ENCODE data around the gene ERCC6L2. TPM values are rescaled to one million over a fixed set of nuclear protein-coding genes. Genes with fewer than 3 reads are reported as not detected.

ERCC6L2 gene
- total and polyA plus RNA-seq, 2 of the 4 experiments (the other 2 are of a cell fraction) = 13.0 to 67.6 TPM

GRCh38 chr9:95870352-95870751 is 5.1 kb upstream of the ERCC6L2 start:
- no TSS peak for BruUV-seq (replicated peaks)
- ChIA-PET CTCF (no interaction called here), POLR2A (ENCODE audit: unreplicated experiment) (no interaction called here)
- Histone ChIP-seq H3K4me2 (ENCODE audit: low read depth, low read length) (no peak overlapping the region), H3K36me3 (ENCODE audit: control insufficient read depth, insufficient read depth, low read length) (no peaks in the 10 kb centered on the region; the same call in none of the 2 replicates), H2BK15ac (ENCODE audit: low read depth, low read length) (no peak overlapping the region), H3K4me3 (ENCODE audit: insufficient read depth, low read depth, low read length) (no peak overlapping the region), H3K14ac (replicated peaks; ENCODE audit: low read depth, low read length) (no peak overlapping the region), H3K56ac (ENCODE audit: extremely low read depth, insufficient read depth, low read length) (no peak overlapping the region), H3K9me3 (ENCODE audit: control insufficient read depth, insufficient read depth, low read length) (no peaks in the 10 kb centered on the region), H3K9me1 (ENCODE audit: insufficient read depth, low read length) (no peaks in the 10 kb centered on the region), H3K4ac (ENCODE audit: low read depth, low read length) (no peak overlapping the region), H4K91ac (ENCODE audit: insufficient read depth, low read depth, low read length) (no peak overlapping the region), H3K9ac (ENCODE audit: low read depth, low read length) (no peak overlapping the region), H3K18ac (ENCODE audit: low read depth, low read length) (no peak overlapping the region), H3K27ac (ENCODE audit: insufficient read depth, low read length) (no peak overlapping the region), H3K27me3 (ENCODE audit: control insufficient read depth, insufficient read depth, low read length) (no peaks in the 10 kb centered on the region), H2AK5ac (ENCODE audit: low read depth, low read length) (no peak overlapping the region), H2BK20ac (ENCODE audit: low read depth, low read length) (no peak overlapping the region), H2AK9ac (replicated peaks; ENCODE audit: low read depth, low read length, poor library complexity) (no peak overlapping the region), H2AFZ (replicated peaks; ENCODE audit: low read length, poor library complexity) (no peak overlapping the region), H2BK5ac (ENCODE audit: low read depth, low read length, poor library complexity, severe bottlenecking) (no peak overlapping the region), H3K79me1 (ENCODE audit: low read depth in 1 of 2, low read length in 2 of 2) (peaks cover 6 to 16% of the 10 kb centered on the region in 2 experiments; a peak in 3 of 4 replicates), H4K8ac (ENCODE audit: low read depth in 2 of 2, low read length in 2 of 2) (no peak overlapping the region), H4K20me1 (ENCODE audit: insufficient read depth, low read length) (no peaks in the 10 kb centered on the region), H3K4me1 (ENCODE audit: control insufficient read depth, insufficient read depth, low read length) (peaks cover 2% of the 10 kb centered on the region), H3K23ac (ENCODE audit: low read depth, low read length) (no peak overlapping the region), H4K5ac (ENCODE audit: low read depth, low read length) (no peak overlapping the region), H2BK120ac (ENCODE audit: low read depth, low read length) (no peak overlapping the region)
- dilution Hi-C loops (cut with HindIII; ENCODE audit: low sequenced_read_pairs, unreplicated experiment) (no loop called here), intact Hi-C loops (cut with micrococcal nuclease) (loop anchor here (5.0 kb wide), 1 partner anchor 63 kb away; no protein-coding TSS in a partner anchor), in situ Hi-C loops (cut with MboI; ENCODE audit: low sequenced_read_pairs) (loop anchor here (10.0 kb wide), 1 partner anchor 356 kb away; the partner anchor contains the start of gene PTCH1)
- WGBS, 2 experiments (ENCODE audit: extremely low coverage in 2 of 2, insufficient read length in 1 of 2) = no CpG with 5 or more reads among the region's 1 CpG
- DNase-seq = no peak
- no peak for TF ChIP-seq MXI1 (IDR thresholded peaks at IDR 0.05; ENCODE audit: borderline replicate concordance, low read depth, low read length)
- no peak for TF ChIP-seq RAD21 (IDR thresholded peaks at IDR 0.05; ENCODE audit: low read length)
- no peak for TF ChIP-seq MAZ (IDR thresholded peaks at IDR 0.05; ENCODE audit: borderline replicate concordance, low read depth, low read length)
- no peak for TF ChIP-seq FOS (IDR thresholded peaks at IDR 0.05; ENCODE audit: low read depth, low read length)
- TF ChIP-seq CHD1 (IDR thresholded peaks at IDR 0.05; ENCODE audit: low read depth, low read length) = no peak
- TF ChIP-seq RFX5 (IDR thresholded peaks at IDR 0.05; ENCODE audit: low read depth, low read length) = no peak
- TF ChIP-seq BHLHE40 (IDR thresholded peaks at IDR 0.05; ENCODE audit: low read depth, low read length) = no peak
- TF ChIP-seq NFE2L2 (IDR thresholded peaks at IDR 0.05; ENCODE audit: low read depth, low read length) = no peak
- TF ChIP-seq POLR2A (IDR thresholded peaks at IDR 0.05; ENCODE audit: low read depth, low read length) = no peak
- TF ChIP-seq SMC3 (IDR thresholded peaks at IDR 0.05; ENCODE audit: low read depth, low read length) = no peak
- no peak for ATAC-seq (ENCODE audit: low read depth)
